Gastroesophageal sphincter (tissue), 4 donors: Measurements from ENCODE around the gene CABP5. TPM values are rescaled to one million over a fixed set of nuclear protein-coding genes. Genes with fewer than 3 reads are reported as not detected.
"Not testable (repeated sequence)": the region's sequence is repeated elsewhere in the genome, so short reads cannot be mapped to it uniquely, and the experiment has no call there.

Source experiments
- ATAC-seq: fragments of 150-250 bp; one replicate; pipeline ENCODE4 v1.9.1; 2016; ENCODE audit warnings: mild to moderate bottlenecking, moderate library complexity
- H3K27ac ChIP-seq, 4 donors: fragments of 200-600 bp; sonication (generic) in 3 of 4; 1 replicate in 3 of 4; 2 replicates in 1 of 4; pipeline ENCODE4 v1.5.1; 2016 to 2019
- H3K27me3 ChIP-seq: fragments of 200-600 bp; sonication (generic); one replicate; pipeline ENCODE4 v1.5.1; 2019
- H3K36me3 ChIP-seq, 2 donors: fragments of 200-600 bp; sonication (generic); one replicate each; pipeline ENCODE4 v1.5.1; 2019; ENCODE audit warnings: control low read depth in 1 of 2
- H3K4me1 ChIP-seq, 3 donors: fragments of 200-600 bp; sonication (generic); 1 replicate in 2 of 3; 2 replicates in 1 of 3; pipeline ENCODE4 v1.5.1; 2016 to 2019; ENCODE audit warnings: control low read depth in 2 of 3
- H3K4me3 ChIP-seq, 2 donors: fragments of 200-600 bp; sonication (generic); one replicate each; pipeline ENCODE4 v1.5.1; 2019; ENCODE audit warnings: mild to moderate bottlenecking in 1 of 2, moderate library complexity in 1 of 2
- H3K9me3 ChIP-seq, 3 donors: fragments of 200-600 bp; sonication (generic); one replicate each; pipeline ENCODE4 v1.5.1; 2017 to 2019; ENCODE audit warnings: control low read depth in 2 of 3
- CTCF ChIP-seq, 4 experiments: fragments of 200-600 bp in 2 of 4; fragments of 450-650 bp in 2 of 4; sonication (generic) in 1 of 4; IDR thresholded peaks; one replicate each; pipeline ENCODE4 v1.5.1; 2017 to 2019; ENCODE audit warnings: antibody characterized with exemption in 4 of 4, mild to moderate bottlenecking in 2 of 4, moderate library complexity in 2 of 4
- EP300 ChIP-seq: sonication (generic); formaldehyde crosslinking; IDR thresholded peaks from one replicate; pipeline ENCODE4 v1.6.1; 2017; ENCODE audit warnings: antibody characterized with exemption, mild to moderate bottlenecking
- POLR2A ChIP-seq, 2 donors: fragments of 450-650 bp; IDR thresholded peaks; one replicate each; pipeline ENCODE4 v1.6.1; 2017; ENCODE audit warnings: antibody characterized with exemption in 2 of 2, mild to moderate bottlenecking in 2 of 2, moderate library complexity in 1 of 2
- POLR2AphosphoS5 ChIP-seq: sonication (generic); formaldehyde crosslinking; IDR thresholded peaks from one replicate; pipeline ENCODE4 v1.6.1; 2017; ENCODE audit warnings: antibody characterized with exemption
- WGBS, 2 donors: methylation state at CpG; one replicate each; pipeline ENCODE4 v1.1.5; 2018; ENCODE audit warnings: low coverage in 1 of 2; 5-methylcytosine and 5-hydroxymethylcytosine counted together
- total RNA-seq, 4 donors: library from RNA; depleted of rRNA; stranded (reverse); fragments of >200 nt; gene quantifications; one replicate each; pipeline ENCODE4 v1.1.0, GENCODE V29; 2016

The CABP5 gene
- not detected for total RNA-seq

- no peak for ATAC-seq
- no peaks in the 10 kb centered on the region for H3K4me1 ChIP-seq
- TF ChIP-seq CTCF (IDR thresholded peaks at IDR 0.05) (no peak), EP300 (no peak), POLR2A (IDR thresholded peaks at IDR 0.05) (no peak)
- H3K27ac ChIP-seq, result no peak within 1 kb of the TSS
- peaks cover 0 to 17% of the 10 kb centered on the region in 2 donors for H3K36me3 ChIP-seq
- H3K4me3 ChIP-seq, result no peak within 1 kb of the TSS
- WGBS, 2 donors, result 59 to 76% methylated on average over 4 to 5 of the region's 10 CpGs
- peaks cover 26% of the 10 kb centered on the region for H3K27me3 ChIP-seq
- no peaks in the 10 kb centered on the region for H3K9me3 ChIP-seq
Observed at GRCh38 chr19:48043675-48044258, at the start of gene CABP5. CABP5 (minus strand) TSS chr19:48044079; CDS start chr19:48043922, 157 bp downstream.

- H3K27me3 ChIP-seq, H3K27ac ChIP-seq, ATAC-seq, H3K4me3 ChIP-seq: not testable (repeated sequence)
- WGBS, 2 donors, result 46 to 73% methylated on average over 8 to 10 of the region's 13 CpGs
- Histone ChIP-seq H3K4me1 (peaks cover 0 to 12% (median 0%) of the 10 kb centered on the region in 3 donors), H3K9me3 (peaks cover 0 to 22% (median 0%) of the 10 kb centered on the region in 3 donors), H3K36me3 (peaks cover 0 to 55% of the 10 kb centered on the region in 2 donors)
Observed at GRCh38 chr19:48091111-48091718, 47.3 kb upstream of the CABP5 start.

GRCh38 chr19:48090281-48090802 lies 46.5 kb upstream of the CABP5 start:
- TF ChIP-seq EP300 (no peak), POLR2A (IDR thresholded peaks at IDR 0.05) (no peak), POLR2AphosphoS5 (no peak), CTCF (IDR thresholded peaks at IDR 0.05) (no peak)
- H3K27ac ChIP-seq, result no peak overlapping the region
- ATAC-seq, result no peak
- H3K4me3 ChIP-seq, result no peak overlapping the region
- peaks cover 0 to 46% of the 10 kb centered on the region in 2 donors for H3K36me3 ChIP-seq
- no peaks in the 10 kb centered on the region for H3K27me3 ChIP-seq
- 8 to 47% methylated on average over 2 to 4 of the region's 5 CpGs for WGBS, 2 donors
- peaks cover 0 to 22% (median 0%) of the 10 kb centered on the region in 3 donors for H3K9me3 ChIP-seq
- peaks cover 0 to 12% (median 0%) of the 10 kb centered on the region in 3 donors for H3K4me1 ChIP-seq

- ATAC-seq, H3K4me3 ChIP-seq, H3K27me3 ChIP-seq, H3K27ac ChIP-seq: not testable (repeated sequence)
- Histone ChIP-seq H3K4me1 (peaks cover 0 to 26% (median 0%) of the 10 kb centered on the region in 3 donors), H3K36me3 (peaks cover 0 to 33% of the 10 kb centered on the region in 2 donors), H3K9me3 (peaks cover 0 to 12% (median 0%) of the 10 kb centered on the region in 3 donors)
- WGBS, 2 donors, result 93% methylated on average over 6 of the region's 6 CpGs; no CpG with 5 or more reads in 1 of the 2 donors
Observed at GRCh38 chr19:48088991-48089390, 45.1 kb upstream of the CABP5 start.

GRCh38 chr19:48085904-48086864 lies 42.3 kb upstream of the CABP5 start:
- peaks cover 0 to 3% (median 0%) of the 10 kb centered on the region in 3 donors for H3K9me3 ChIP-seq
- H3K27me3 ChIP-seq, result no peaks in the 10 kb centered on the region
- no peak overlapping the region for H3K4me3 ChIP-seq
- TF ChIP-seq POLR2A (IDR thresholded peaks at IDR 0.05) (no peak), EP300 (no peak), POLR2AphosphoS5 (no peak), CTCF (IDR thresholded peaks at IDR 0.05) (no peak)
- H3K36me3 ChIP-seq, result peaks cover 0 to 13% of the 10 kb centered on the region in 2 donors
- 80% methylated on average over 2 of the region's 7 CpGs; no CpG with 5 or more reads in 1 of the 2 donors for WGBS, 2 donors
- H3K4me1 ChIP-seq, result peaks cover 0 to 26% (median 0%) of the 10 kb centered on the region in 3 donors
- no peak for ATAC-seq
- H3K27ac ChIP-seq, result no peak overlapping the region
